ENCODE measurements around the gene TTC34. TPM values are rescaled to one million over a fixed set of nuclear protein-coding genes. Genes with fewer than 3 reads are reported as not detected.

Gene TTC34
- total and polyA plus RNA-seq, 7 donors: under 0.01 to 0.83 (median 0.56) TPM; not detected in 1

DNA sequence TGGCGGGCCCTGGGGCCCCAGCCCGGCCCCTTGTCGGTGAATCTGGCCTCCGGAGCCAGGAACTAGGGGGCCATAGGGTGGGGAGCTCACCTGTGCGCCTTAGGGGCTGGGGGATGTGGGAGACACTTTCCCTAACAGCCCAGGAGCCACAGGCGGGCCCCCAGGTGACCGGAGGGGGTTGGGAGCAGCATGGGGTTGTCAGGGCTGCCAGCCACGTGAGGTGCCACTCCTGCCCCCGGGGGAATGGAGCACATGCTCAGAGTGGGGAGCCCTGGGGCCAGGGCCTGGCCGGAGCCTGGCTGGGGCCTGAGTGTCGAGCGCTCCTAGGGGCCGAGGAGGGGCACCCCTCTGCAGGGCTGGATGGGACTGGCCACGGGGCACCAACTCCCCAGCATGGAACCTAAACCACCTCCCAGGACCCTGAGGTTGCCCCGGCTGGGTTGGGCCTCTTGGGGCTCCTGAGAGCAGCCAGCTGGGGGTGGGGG is 195.1 kb downstream of the TTC34 start:
- 84 to 91% methylated on average over 15 of the region's 15 CpGs for WGBS, 2 donors

DNA sequence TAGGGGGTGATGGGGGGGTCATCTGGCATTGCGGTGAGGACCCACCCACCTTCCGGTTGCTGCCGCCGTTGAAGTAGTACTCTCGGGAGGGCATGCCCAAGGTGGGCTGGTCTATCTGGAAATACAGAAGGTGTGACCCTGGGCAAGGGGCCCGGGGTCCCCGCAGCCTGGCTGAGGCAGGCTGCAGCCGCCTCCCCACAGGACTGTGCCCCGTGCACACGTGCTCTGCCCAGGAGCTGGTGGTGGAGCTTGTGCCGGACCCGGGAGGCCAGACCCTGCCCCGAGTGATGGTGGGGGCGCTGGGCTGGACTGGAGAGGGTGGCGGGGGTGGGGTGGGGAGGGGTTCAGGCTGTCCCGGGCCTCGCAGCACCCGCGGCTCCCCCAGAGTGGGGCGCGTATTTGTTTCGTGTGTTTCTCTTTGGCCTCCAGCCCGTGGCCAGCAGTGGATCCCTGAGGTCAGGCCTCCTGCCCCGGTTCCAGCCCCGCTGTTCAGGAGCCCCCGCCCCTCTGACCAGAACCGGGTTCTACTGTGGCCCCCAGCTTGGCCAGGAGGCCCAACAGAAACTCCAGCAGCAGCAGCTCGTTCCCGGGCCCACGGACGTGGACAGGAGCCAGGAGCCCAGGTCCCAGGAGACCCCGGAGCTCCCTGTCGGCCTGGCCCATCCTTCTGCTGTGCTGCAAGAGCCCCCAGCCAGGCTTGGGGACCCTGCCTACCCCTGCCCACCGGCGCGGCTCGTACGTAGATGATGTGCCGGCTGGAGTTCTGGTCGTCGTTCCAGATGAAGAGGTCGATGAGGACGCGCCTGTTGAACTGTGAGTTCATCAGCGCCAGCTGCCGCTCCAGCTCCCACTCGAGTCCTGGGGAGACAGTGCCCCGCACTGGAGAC is 195.7 kb downstream of the TTC34 start:
- Histone ChIP-seq H3K27me3 (peaks cover 0 to 57% (median 11%) of the 10 kb centered on the region in 3 donors), H3K27ac (no peak overlapping the region), H3K9me3 (peaks cover 0 to 5% (median 0%) of the 10 kb centered on the region in 4 donors), H3K4me3 (no peak overlapping the region), H3K4me1 (peaks cover 0 to 6% (median 1%) of the 10 kb centered on the region in 4 donors), H3K36me3 (no peaks in the 10 kb centered on the region)
- TF ChIP-seq, protein P1, sequence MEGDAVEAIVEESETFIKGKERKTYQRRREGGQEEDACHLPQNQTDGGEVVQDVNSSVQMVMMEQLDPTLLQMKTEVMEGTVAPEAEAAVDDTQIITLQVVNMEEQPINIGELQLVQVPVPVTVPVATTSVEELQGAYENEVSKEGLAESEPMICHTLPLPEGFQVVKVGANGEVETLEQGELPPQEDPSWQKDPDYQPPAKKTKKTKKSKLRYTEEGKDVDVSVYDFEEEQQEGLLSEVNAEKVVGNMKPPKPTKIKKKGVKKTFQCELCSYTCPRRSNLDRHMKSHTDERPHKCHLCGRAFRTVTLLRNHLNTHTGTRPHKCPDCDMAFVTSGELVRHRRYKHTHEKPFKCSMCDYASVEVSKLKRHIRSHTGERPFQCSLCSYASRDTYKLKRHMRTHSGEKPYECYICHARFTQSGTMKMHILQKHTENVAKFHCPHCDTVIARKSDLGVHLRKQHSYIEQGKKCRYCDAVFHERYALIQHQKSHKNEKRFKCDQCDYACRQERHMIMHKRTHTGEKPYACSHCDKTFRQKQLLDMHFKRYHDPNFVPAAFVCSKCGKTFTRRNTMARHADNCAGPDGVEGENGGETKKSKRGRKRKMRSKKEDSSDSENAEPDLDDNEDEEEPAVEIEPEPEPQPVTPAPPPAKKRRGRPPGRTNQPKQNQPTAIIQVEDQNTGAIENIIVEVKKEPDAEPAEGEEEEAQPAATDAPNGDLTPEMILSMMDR (IDR thresholded peaks at IDR 0.05): no peak
- TF ChIP-seq POLR2A (IDR thresholded peaks at IDR 0.05) (no peak), EP300 (IDR thresholded peaks at IDR 0.05) (no peak), POLR2AphosphoS5 (IDR thresholded peaks at IDR 0.05) (no peak)
- intact Hi-C loops (cut with DNase I): no loop called here
- WGBS, 2 donors: 88% methylated on average over 48 of the region's 48 CpGs
- DNase-seq: no peak

More for the DNA sequence above, 195.1 kb downstream of the TTC34 start:
- intact Hi-C loops (cut with DNase I): no loop called here
- TF ChIP-seq POLR2AphosphoS5 (IDR thresholded peaks at IDR 0.05) (no peak), EP300 (IDR thresholded peaks at IDR 0.05) (no peak), POLR2A (IDR thresholded peaks at IDR 0.05) (no peak)
- TF ChIP-seq, protein P1 (IDR thresholded peaks at IDR 0.05): no peak
- H3K9me3 ChIP-seq: no peaks in the 10 kb centered on the region
- peaks cover 0 to 63% (median 12%) of the 10 kb centered on the region in 3 donors for H3K27me3 ChIP-seq
- H3K36me3 ChIP-seq: no peaks in the 10 kb centered on the region
- no peak overlapping the region for H3K27ac ChIP-seq
- H3K4me1 ChIP-seq: peaks cover 0 to 11% (median 4%) of the 10 kb centered on the region in 4 donors
- H3K4me3 ChIP-seq: no peak overlapping the region
- DNase-seq: no peak

DNA sequence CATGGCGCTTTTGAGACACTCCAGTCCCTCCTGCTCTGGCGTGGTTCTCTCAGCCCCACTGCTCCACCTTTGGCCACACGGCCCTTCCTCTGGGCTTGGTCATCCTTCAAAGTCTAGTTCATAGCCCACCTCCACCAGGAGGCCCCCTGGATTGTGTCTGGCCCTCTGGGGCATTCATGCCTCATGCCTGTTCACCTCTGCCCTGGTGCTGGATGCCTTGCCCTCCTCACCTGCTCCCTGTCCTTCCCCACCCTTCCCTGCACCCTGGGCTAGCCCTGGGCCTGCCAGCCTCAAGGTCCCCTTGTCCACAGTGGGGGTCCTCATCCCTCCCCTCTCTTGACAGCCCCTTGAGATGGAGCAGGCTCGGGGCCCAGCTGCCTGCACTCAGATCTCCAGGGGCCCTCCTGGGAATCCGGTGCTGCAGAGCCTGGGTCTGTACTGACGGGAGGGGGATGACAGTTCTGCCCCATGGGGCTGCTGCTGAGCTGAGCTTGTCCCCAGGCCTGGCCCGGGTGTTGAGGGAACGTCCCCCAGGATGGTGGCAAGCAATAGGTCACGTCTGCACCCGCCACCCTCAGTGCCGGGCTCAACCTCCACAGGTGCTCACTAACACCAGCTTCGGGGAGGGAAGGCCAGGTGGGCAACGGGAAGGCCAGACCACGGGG is 196.5 kb downstream of the TTC34 start:
- intact Hi-C loops (cut with DNase I): no loop called here
- no peak for DNase-seq
- WGBS, 2 donors: 80 to 85% methylated on average over 14 of the region's 14 CpGs
- TF ChIP-seq POLR2A (IDR thresholded peaks at IDR 0.05): no peak
- TF ChIP-seq, protein P1 (IDR thresholded peaks at IDR 0.05): no peak
- no peak for TF ChIP-seq POLR2AphosphoS5 (IDR thresholded peaks at IDR 0.05)
- TF ChIP-seq EP300 (IDR thresholded peaks at IDR 0.05): no peak
- Histone ChIP-seq H3K9me3 (peaks cover 0 to 7% (median 0%) of the 10 kb centered on the region in 4 donors), H3K4me1 (peaks cover 0 to 5% (median 0%) of the 10 kb centered on the region in 4 donors), H3K4me3 (no peak overlapping the region), H3K36me3 (no peaks in the 10 kb centered on the region), H3K27ac (no peak overlapping the region), H3K27me3 (peaks cover 0 to 49% (median 11%) of the 10 kb centered on the region in 3 donors)

DNA sequence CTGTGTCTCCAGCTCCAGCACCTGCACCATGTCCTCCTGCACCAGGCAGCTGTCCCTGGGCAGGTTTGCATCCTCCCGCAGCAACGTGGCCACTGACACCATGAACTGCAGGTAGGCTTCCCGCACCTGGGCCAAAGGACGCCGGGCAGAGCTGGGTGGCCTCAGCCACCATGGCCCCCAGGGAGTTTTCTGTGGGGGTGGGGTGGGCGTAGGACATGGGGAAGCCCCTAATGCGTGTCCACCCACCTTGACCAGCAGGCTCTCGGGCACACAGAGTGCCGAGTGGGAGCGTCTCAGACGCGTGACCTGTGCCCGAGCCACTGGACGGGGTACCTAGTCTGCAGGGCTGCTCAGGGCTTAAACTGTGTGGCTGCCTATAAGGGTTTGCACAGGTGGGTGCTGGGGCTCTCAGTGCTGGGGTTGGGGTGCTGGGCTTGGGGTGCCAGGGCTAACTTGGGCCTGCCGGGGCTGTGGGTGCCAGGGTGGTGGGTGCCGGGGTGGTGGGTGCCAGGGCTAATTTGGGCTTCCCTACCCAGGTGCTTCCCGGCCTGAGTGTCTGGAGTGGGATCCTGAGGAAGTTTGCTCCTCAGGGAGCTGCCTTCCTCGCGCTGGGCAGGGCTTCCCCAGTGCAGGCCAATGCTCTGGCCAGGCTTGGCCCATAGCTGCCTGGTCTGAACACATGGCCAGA is 197.2 kb downstream of the TTC34 start:
- Histone ChIP-seq H3K9me3 (peaks cover 0 to 7% (median 0%) of the 10 kb centered on the region in 4 donors), H3K4me3 (no peak overlapping the region), H3K27me3 (peaks cover 0 to 46% (median 11%) of the 10 kb centered on the region in 3 donors), H3K27ac (no peak overlapping the region), H3K4me1 (peaks cover 0 to 5% (median 0%) of the 10 kb centered on the region in 4 donors), H3K36me3 (no peaks in the 10 kb centered on the region)
- DNase-seq: no peak
- WGBS, 2 donors: 89% methylated on average over 19 of the region's 19 CpGs
- TF ChIP-seq POLR2A (IDR thresholded peaks at IDR 0.05): no peak
- TF ChIP-seq EP300 (IDR thresholded peaks at IDR 0.05): no peak
- TF ChIP-seq POLR2AphosphoS5 (IDR thresholded peaks at IDR 0.05): no peak
- TF ChIP-seq, protein P1 (IDR thresholded peaks at IDR 0.05): no peak
- intact Hi-C loops (cut with DNase I): no loop called here

Measured in sigmoid colon (tissue), 7 donors.